ENCODE measurements around the gene DPP6.

The DPP6 gene

DNA sequence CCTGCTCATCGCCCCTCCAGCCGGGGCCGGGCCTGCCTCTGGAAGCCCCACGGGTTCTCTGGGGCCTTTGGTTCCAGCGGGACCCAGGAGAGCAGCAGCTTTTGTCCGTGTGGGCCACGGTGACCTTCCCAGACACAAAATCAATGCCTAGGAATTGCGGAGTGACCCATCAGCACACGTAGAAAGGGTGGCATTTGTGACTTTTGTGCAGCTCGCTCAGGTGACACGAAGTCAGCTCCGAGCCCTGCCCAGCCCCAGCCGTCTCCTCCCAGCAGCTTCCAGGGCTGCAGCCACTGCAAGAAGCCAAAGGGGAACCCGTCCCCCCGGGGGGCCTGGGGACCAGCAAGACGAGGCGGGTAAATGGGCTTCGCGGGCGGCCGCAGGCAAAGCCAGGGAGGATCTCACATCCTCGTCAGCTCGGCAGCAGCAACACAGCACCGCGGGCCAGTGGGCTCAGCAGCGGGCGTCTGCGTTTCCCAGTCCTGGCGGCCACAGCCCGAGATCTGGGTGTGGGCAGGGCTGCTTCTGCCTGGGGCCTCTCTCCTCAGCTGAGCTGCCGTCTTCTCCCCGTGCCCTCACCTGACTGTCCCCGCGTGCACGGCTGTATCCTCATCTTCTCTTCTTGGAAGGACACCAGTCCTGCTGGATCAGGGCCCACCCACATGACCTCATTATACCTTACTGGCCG is 862.3 kb downstream of the DPP6 start:
- ChIA-PET CTCF (interaction anchor here (0.9 to 3.0 kb wide), 4 partner anchors 13 to 430 kb away, joined by 3 to 15 read pairs (median 3); no protein-coding TSS in a partner anchor), POLR2A (no interaction called here)
- TF ChIP-seq NFRKB (IDR thresholded peaks at IDR 0.05) (no peak), SUZ12 (IDR thresholded peaks at IDR 0.05) (no peak), ZNF384 (IDR thresholded peaks at IDR 0.05) (no peak), FOXK2 (IDR thresholded peaks at IDR 0.05) (no peak), BHLHE40 (IDR thresholded peaks at IDR 0.05; ENCODE audit: borderline replicate concordance) (no peak), FOXM1 (IDR thresholded peaks at IDR 0.05; ENCODE audit: borderline replicate concordance) (no peak), HDGF (IDR thresholded peaks at IDR 0.05; ENCODE audit: borderline replicate concordance) (no peak), SP1 (IDR thresholded peaks at IDR 0.05) (no peak)
- TF ChIP-seq, protein P1, sequence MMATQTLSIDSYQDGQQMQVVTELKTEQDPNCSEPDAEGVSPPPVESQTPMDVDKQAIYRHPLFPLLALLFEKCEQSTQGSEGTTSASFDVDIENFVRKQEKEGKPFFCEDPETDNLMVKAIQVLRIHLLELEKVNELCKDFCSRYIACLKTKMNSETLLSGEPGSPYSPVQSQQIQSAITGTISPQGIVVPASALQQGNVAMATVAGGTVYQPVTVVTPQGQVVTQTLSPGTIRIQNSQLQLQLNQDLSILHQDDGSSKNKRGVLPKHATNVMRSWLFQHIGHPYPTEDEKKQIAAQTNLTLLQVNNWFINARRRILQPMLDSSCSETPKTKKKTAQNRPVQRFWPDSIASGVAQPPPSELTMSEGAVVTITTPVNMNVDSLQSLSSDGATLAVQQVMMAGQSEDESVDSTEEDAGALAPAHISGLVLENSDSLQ (IDR thresholded peaks at IDR 0.05): no peak
- DNase-seq (ENCODE audit: extremely low spot score): no peak

DNA sequence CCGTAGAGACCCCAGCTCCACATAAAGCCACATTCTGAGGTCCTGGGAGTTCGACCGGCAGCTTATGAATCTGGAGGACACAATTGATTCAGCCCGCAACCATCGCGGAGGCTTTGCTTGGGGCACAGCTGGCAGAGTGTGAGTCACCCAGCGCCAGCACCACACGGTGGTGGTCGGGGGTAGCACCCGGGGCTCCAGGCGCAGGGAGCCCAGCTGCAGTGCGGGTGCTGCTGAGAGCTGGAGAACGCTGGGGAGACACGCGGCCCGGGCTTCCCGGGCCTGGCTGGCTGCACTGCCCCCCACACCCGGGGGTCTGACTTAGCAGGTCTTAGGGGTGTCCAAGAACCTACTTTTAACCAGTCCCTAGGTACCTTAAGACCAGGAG is 862.8 kb downstream of the DPP6 start:
- TF ChIP-seq LEF1 (IDR thresholded peaks at IDR 0.05; ENCODE audit: borderline replicate concordance): no peak
- no peak for TF ChIP-seq FOXA1 (IDR thresholded peaks at IDR 0.05)
- TF ChIP-seq ARNT (IDR thresholded peaks at IDR 0.05): no peak
- no peak for TF ChIP-seq TARDBP (IDR thresholded peaks at IDR 0.05)
- TF ChIP-seq, protein P1 (IDR thresholded peaks at IDR 0.05): no peak
- no peak for TF ChIP-seq ELF4 (IDR thresholded peaks at IDR 0.05)
- TF ChIP-seq BHLHE40 (IDR thresholded peaks at IDR 0.05; ENCODE audit: borderline replicate concordance): no peak
- TF ChIP-seq SUZ12 (IDR thresholded peaks at IDR 0.05): no peak
- TF ChIP-seq HDGF (IDR thresholded peaks at IDR 0.05; ENCODE audit: borderline replicate concordance): no peak
- ChIA-PET CTCF (interaction anchor here (1.2 to 3.0 kb wide), 3 partner anchors 12 to 38 kb away, joined by 3 to 15 read pairs (median 3); no protein-coding TSS in a partner anchor), POLR2A (no interaction called here)
- no peak for DNase-seq (ENCODE audit: extremely low spot score)

DNA sequence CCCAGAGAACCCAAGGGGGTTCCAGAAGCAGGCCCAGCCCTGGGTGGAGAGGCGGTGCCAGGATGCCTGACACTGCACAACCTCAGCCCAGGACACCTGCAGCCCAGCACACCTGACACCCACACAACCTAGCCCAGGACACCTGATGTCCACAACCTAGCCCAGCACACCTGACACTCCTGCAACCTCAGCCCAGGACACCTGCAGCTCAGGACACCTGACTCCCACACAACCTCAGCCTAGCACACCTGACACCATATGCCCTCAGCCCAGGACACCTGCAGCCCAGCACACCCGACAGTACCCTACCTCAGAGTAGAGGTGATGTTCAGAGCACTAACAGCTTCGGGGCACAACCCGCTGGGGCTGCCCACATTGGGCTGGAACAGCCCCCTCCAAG is 863.4 kb downstream of the DPP6 start:
- DNase-seq (ENCODE audit: extremely low spot score): no peak
- TF ChIP-seq LEF1 (IDR thresholded peaks at IDR 0.05; ENCODE audit: borderline replicate concordance) (no peak), BHLHE40 (IDR thresholded peaks at IDR 0.05; ENCODE audit: borderline replicate concordance) (no peak), ARNT (IDR thresholded peaks at IDR 0.05) (no peak), FOXK2 (IDR thresholded peaks at IDR 0.05) (no peak), TARDBP (IDR thresholded peaks at IDR 0.05) (no peak), SP1 (IDR thresholded peaks at IDR 0.05) (no peak), L3MBTL2 (conservative IDR thresholded peaks at IDR 0.05) (no peak)
- TF ChIP-seq, protein P1 (IDR thresholded peaks at IDR 0.05): no peak
- POLR2A ChIA-PET: no interaction called here
- CTCF ChIA-PET: interaction anchor here (3.0 kb wide), 1 partner anchor 12 kb away, joined by 15 read pairs; no protein-coding TSS in a partner anchor

DNA sequence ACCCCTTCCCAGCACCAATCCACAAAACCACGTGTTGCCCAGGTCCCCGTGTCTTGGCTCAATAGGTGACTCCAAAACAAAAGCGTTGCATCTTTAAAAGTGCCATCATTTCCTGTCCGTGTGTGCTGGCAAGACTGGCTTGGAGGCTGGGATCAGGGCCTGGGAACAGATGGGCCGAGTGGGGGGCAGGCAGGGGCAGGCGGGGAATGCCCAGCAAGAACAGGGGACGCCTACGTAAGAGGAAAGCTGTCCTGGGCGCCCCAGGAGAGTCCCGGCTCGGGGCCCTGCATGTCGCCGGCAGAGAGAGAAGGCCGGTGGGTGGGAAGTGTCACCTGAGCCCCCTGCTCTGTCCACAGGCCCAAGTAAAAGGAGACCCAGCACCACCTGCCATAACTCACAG is 864.2 kb downstream of the DPP6 start:
- CTCF ChIA-PET: no interaction called here
- POLR2A ChIA-PET: no interaction called here
- TF ChIP-seq ARNT (IDR thresholded peaks at IDR 0.05) (no peak), BHLHE40 (IDR thresholded peaks at IDR 0.05; ENCODE audit: borderline replicate concordance) (no peak), L3MBTL2 (conservative IDR thresholded peaks at IDR 0.05) (no peak), SP1 (IDR thresholded peaks at IDR 0.05) (no peak), FOXA1 (IDR thresholded peaks at IDR 0.05) (no peak), ZNF384 (IDR thresholded peaks at IDR 0.05) (no peak), FOXK2 (IDR thresholded peaks at IDR 0.05) (no peak), ELF4 (IDR thresholded peaks at IDR 0.05) (no peak), NFRKB (IDR thresholded peaks at IDR 0.05) (no peak), LEF1 (IDR thresholded peaks at IDR 0.05; ENCODE audit: borderline replicate concordance) (no peak), SUZ12 (IDR thresholded peaks at IDR 0.05) (no peak), HDGF (IDR thresholded peaks at IDR 0.05; ENCODE audit: borderline replicate concordance) (no peak), FOXM1 (IDR thresholded peaks at IDR 0.05; ENCODE audit: borderline replicate concordance) (no peak), TARDBP (IDR thresholded peaks at IDR 0.05) (no peak), CTBP1 (IDR thresholded peaks at IDR 0.05; ENCODE audit: borderline replicate concordance) (no peak)
- TF ChIP-seq, protein P1 (IDR thresholded peaks at IDR 0.05): no peak
- DNase-seq (ENCODE audit: extremely low spot score): no peak

DNA sequence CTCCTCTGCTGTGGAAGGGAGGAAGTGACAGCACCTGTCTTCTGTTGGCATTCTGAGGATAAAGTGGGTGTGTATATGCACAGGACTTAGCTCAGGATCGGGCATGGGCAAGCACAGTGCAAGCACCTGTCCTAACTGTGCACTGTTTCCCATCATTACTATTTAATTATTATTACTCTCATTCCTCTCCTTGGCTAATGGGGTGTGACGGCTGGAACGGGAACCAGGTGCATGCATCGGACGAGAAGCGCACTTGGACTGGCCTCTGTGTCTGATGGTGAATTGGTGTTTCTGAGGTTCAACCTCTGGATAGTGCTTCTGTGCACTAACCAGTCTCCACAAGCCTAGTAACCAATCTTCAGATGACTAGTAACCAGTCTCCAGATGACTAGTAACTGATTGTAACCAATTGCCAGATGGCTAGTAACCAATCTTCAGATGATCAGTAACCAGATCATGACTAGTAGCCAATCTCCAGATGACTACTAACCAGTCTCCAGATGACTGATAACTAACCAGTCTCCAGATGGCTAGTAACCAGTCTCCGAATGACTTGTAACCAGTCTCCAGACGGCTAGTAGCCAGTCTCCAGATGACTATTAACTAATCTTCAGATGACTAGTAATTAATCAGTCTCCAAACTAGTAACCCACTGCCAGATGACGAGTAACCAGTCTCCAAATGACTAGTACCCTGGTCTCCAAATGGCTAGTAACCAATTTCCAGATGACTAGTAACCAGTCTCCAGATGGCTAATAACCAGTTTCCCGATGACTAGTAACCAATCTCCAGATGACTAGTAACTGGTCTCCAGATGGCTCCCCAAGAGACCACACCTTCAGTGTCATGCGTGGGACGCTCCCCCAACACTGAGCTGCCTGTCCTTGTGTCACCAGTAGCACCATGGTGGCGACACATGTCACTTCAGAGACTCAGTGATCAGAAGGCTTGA is 864.9 kb downstream of the DPP6 start:
- TF ChIP-seq NFRKB (IDR thresholded peaks at IDR 0.05) (no peak), TARDBP (IDR thresholded peaks at IDR 0.05) (no peak), FOXA1 (IDR thresholded peaks at IDR 0.05) (no peak), L3MBTL2 (conservative IDR thresholded peaks at IDR 0.05) (no peak), HDGF (IDR thresholded peaks at IDR 0.05; ENCODE audit: borderline replicate concordance) (no peak), ARNT (IDR thresholded peaks at IDR 0.05) (no peak), SP1 (IDR thresholded peaks at IDR 0.05) (no peak), ZNF384 (IDR thresholded peaks at IDR 0.05) (no peak), SUZ12 (IDR thresholded peaks at IDR 0.05) (no peak), BHLHE40 (IDR thresholded peaks at IDR 0.05; ENCODE audit: borderline replicate concordance) (no peak), LEF1 (IDR thresholded peaks at IDR 0.05; ENCODE audit: borderline replicate concordance) (no peak), CTBP1 (IDR thresholded peaks at IDR 0.05; ENCODE audit: borderline replicate concordance) (no peak)
- no peak for DNase-seq (ENCODE audit: extremely low spot score)
- CTCF ChIA-PET: no interaction called here
- POLR2A ChIA-PET: no interaction called here

Measured in HEK293T (cell line).